ENCODE measurements around the gene SPRR1A.
"Not testable (repeated sequence)": the region's sequence is repeated elsewhere in the genome, so short reads cannot be mapped to it uniquely, and the experiment has no call there.

Gene SPRR1A

GRCh38 chr1:152972196-152972886 lies 11.5 kb upstream of the SPRR1A start:
- no peak for DNase-seq (ENCODE audit: low read depth)

DNA sequence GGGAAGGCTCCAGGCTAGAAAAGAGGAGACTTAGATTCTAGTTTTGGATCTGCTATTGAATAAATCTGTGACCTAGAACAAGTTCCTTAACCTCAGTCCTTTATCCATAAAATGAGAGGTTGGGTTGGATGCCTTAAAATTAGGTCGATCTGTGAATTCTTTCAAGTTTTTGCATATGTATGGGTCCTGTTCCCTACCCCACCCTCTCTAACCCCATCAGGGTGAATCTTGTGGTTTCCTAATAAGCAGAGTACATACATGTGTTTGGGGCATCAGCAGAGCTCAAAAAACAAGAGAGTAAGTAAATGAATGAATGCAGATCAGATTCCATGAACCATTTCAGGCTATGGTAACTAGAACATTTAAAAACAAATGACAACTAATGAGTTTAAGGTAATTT lies 7.2 kb upstream of the SPRR1A start:
- DNase-seq (ENCODE audit: low read depth) = no peak

DNA sequence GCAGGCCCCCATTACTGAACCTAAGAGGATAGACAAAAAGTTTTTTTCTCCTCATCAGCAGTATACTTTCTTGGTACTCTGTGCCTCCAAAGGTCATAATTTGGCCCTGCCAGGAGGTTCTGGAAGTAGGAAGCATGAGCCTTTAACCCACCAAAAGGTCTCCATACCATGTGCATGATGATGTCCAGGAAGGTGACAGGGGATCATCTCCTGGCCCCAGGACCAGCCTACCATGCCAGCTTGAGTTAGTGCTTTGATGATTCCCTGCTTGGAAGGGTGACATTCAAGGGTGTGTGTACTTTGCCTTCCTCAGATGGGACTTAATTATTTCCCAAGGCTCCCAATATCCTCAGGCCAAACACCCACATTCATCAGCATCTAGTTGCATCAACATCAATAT lies 6.3 kb upstream of the SPRR1A start:
- no peak for DNase-seq (ENCODE audit: low read depth)

GRCh38 chr1:152980676-152981075 lies 3.2 kb upstream of the SPRR1A start:
- DNase-seq (ENCODE audit: low read depth) = no peak

- no peak for DNase-seq (ENCODE audit: low read depth)
Observed at GRCh38 chr1:152981146-152981871, 2.6 kb upstream of the SPRR1A start.

DNA sequence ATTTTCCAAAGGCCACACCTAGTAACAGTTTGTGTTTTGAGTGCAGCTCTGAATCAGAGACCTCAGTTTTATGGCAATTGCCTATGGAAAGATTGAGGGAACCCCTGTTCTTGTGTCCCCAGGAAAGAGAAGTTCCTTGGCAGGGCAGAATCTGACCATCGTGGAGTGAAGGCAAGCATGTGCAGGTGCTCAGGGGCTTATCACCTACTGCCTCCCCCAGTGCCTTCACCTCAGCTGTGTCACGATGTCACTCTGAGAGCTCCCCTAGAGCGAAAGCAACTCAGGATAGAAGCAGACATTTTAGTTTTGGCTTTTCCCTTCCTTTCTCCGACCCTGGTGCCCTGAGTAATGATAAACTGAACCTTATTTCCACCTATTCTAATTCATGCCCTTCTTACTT lies 1.8 kb upstream of the SPRR1A start:
- no peak for DNase-seq (ENCODE audit: low read depth)

- DNase-seq (ENCODE audit: low read depth) = no peak
Observed at GRCh38 chr1:152983234-152983633, 647 bp upstream of the SPRR1A start.

DNA sequence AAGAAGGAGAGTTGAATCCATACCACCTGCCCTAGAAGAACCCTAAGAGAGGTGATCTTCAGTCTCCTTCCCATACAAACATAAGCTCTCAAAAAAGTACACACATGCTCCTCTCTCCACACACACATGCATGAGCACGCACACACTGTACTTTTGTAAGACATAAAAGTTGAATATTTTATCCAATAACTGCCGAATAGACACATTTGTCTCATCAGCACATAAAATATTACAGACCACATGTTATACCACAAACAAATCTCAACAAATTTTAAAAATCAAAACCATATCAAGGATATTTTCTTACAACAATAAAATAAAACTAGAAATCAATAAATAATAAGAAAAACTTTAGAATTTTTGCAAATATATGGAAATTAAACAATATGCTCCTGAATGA lies 2.7 kb downstream of the SPRR1A start:
- no peak for DNase-seq (ENCODE audit: low read depth)

DNA sequence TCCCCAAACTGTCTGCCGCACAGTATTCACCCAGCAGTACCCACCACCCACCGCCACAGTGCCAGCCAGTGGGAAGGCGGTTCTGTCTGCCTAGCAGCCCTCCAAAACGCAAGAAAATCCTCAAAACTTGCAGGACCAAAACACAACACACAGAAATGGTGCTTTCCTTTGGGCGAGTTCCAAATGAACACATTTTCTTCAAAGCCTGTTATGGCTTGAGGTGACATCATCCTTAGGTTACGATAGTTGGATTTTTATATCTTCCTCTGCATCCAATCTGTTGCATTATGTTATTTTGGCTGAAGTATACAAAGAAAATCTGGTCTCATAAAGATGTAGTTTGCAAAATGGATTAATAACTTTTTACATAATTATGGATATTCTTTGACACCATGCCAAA lies 9.3 kb downstream of the SPRR1A start:
- DNase-seq (ENCODE audit: low read depth) = no peak

DNA sequence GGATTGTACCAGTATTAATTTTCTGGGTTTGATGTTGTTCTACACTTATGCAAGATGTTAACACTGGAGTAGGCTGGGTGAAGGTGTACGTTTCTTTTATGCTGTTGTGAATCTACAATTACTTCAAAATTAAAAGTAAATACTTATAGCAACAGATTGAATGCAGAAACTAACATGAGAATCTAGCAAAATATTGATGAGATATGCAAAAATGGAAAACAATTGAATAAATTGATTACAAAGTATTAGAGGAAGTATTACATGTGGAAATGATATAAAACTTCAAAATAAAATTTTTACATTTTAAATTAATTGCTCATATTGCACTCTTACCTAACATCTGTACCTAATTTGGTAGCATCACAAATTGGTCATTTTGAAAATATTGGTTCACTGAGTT lies 12.0 kb downstream of the SPRR1A start:
- no peak for DNase-seq (ENCODE audit: low read depth)

DNA sequence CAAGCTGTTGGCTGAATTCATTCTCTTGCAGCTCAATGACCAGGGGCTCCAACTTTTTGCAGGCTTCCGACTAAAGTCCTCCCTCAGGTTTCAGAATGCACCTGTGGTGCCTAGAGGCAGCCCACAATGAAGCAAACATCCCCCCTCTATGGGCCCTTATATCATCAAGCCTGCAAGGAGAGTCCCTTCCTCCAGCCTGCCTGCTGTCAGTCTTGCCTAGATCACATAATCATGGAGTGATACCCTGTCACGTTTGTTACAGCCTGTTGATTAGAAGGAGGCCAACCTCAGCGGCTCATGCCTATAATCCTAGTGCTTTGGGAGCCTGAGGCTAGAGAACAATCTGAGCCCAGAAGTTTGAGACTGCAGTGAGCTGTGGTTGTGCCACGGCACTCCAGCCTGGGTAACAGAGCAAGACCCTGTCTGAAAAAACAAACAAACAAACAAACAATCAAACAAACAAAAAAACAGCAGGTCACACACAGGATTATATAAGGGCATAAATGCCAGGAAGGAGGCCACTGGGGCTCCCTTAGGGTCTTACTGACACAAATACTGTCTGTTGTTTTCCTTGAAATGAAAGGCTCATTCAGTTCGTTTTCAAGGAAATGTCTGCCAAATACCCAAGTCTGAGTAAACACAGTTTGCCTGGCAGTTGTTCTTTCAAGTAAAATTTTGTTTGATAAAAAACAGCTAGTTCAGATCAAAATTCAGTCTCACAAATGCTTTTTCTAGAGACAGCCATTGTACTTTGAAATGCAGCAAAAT lies 12.9 kb downstream of the SPRR1A start:
- DNase-seq (ENCODE audit: low read depth) = no peak

GRCh38 chr1:152997901-152998300 lies 14.0 kb downstream of the SPRR1A start:
- no peak for DNase-seq (ENCODE audit: low read depth)

DNA sequence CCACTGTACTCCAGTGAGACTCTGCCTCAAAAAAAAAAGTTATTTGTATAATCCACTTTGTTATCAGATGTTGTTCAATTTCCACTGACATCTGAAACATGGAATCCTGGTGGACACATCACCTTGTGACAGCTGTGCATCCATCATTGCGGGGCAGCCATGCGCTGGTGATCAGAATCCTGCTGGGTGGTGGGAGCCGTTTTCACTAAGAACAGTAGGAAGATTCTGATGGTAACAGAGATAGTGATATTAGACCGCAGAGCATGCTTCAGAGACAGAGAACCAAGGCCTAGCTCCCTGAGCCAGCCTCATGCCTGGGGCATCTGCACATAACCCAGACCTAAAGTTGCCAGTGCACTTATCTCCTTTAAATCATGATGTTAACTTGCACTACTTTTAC lies 14.6 kb downstream of the SPRR1A start:
- no peak for DNase-seq (ENCODE audit: low read depth)

DNA sequence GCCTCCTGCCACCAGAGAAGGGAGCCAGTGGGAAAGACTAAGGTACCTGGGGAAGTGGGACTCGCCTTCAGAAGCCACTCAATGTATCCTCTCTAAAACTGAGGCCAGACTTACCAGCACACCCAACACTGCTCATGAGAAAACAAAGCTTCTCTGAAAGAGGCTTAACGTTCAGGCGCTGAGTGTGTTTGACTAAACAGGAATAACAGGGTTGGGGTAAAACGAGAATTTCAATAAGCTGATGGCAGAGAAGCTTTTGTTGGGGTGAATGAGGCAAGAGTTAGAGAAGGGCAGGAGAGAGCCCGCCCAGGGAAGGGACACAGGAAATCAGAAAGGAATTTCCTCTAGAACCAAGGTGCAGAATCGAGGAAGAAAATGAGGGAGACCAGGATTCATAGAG lies 15.9 kb downstream of the SPRR1A start:
- no peak for DNase-seq (ENCODE audit: low read depth)

GRCh38 chr1:153000294-153000693 lies 16.4 kb downstream of the SPRR1A start:
- no peak for DNase-seq (ENCODE audit: low read depth)

- no peak for DNase-seq (ENCODE audit: low read depth)
Observed at GRCh38 chr1:153001382-153001781, 17.5 kb downstream of the SPRR1A start, which contains the start of gene SPRR3. Gene SPRR3, plus strand, starts transcription at chr1:153001749. Its CDS starts 1,272 bp downstream, at chr1:153003021.

DNA sequence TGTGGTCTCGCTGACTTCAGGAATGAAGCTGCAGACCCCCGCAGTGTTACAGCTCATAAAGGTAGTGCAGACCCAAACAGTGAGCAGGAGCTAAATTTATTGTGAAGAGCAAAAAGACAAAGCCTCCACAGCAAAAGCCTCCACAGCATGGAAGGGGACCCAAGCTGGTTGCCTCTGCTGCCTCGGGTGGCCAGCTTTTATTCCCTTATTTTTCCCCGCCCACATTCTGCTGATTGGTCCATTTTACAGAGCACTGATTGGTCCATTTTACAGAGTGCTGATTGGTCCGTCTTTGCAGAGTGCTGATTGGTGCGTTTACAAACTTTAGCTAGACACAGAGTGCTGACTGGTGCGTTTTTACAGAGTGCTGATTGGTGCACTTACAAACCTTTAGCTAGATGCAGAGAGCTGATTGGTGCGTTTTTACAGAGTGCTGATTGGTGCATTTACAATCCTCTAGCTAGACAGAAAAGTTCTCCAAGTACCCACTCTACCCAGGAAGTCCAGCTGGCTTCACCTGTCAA lies 27.4 kb downstream of the SPRR1A start:
- not testable (repeated sequence) for DNase-seq (ENCODE audit: low read depth)

DNA sequence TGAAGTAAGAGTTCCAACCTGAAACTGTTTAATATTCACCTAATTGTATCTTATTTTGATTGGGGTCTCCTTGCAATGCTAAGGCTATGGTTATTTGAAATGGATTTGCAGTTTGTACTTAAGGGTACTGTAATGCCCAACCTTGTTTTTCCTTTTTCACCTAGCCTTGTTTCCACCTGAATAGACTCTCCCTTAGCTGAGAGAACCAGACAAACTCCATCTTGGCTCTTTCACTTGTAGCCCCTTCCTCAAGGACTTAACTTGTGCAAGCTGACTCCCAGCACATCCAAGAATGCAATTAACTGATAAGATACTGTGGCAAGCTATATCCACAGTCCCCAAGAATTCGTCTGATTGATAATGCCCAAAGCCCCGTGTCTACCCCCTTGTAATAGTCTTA lies 37.9 kb downstream of the SPRR1A start:
- not testable (repeated sequence) for DNase-seq (ENCODE audit: low read depth)

DNA sequence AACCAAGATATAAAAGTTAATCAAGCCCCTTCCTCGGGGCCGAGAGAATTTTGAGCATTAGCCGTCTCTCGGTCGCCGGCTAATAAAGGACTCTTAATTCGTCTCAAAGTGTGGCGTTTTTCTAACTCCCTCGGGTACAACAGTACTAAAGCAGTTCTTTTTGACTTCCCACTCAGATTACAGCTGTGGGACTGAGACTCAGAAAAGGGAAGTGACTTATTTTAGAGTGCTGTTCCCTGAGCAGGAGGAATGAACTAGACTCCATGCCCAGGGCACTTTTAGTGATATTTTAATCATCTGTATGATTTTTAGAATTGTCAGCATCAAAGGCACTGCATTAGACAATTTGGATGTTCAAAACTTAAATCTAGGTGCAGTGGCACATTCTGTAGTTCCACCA lies 38.5 kb downstream of the SPRR1A start:
- DNase-seq (ENCODE audit: low read depth) = not testable (repeated sequence)

- DNase-seq (ENCODE audit: low read depth) = no peak
Observed at GRCh38 chr1:153023109-153023508, 39.2 kb downstream of the SPRR1A start.

- no peak for DNase-seq (ENCODE audit: low read depth)
Observed at GRCh38 chr1:153024413-153024812, 40.5 kb downstream of the SPRR1A start.

DNA sequence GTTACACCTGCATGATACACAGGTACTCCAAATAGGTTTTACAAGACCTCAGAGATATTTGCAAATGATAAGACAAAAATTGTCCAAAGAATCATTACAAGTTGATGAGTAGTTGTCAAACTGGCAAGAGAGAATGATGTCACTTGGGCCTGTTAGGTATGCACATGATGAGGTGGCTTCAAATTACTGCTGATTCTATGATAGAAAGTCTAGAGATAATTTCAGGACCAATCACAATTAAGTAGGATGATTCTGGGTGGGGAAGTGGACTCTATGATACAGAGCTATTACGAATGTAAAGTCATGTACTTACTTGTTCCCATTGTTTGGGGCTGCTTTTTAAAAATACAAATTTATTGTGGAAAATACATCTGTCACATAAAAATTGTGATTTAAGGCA lies 41.9 kb downstream of the SPRR1A start:
- DNase-seq (ENCODE audit: low read depth) = no peak

DNA sequence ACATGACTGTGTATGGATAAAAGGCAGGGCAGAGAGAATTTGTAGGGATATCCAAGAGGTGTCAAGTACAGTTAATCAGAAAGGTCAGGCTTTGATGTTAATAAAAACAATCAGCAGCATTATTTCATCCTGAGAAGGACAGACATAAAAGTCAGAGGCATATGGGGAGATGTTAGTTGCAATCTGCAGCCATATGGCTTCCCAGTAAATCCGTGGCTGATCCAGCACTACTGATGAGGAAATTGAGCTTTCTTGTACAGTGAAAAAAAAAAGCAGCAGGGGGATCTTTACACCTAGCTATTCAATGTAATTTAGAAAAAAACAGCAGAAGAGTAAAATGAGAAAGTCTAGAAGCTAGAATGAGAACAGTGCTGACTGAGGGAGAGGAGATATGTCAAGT lies 44.9 kb downstream of the SPRR1A start:
- no peak for DNase-seq (ENCODE audit: low read depth)
